Neural cell (in vitro differentiated cells): ENCODE results near the gene EPHA2. TPM values are rescaled to one million over a fixed set of nuclear protein-coding genes. Genes with fewer than 3 reads are reported as not detected.
A peak's percentile ranks its signal among the peaks of the same experiment; 100 is the strongest.

Experiments used
- H2AFZ ChIP-seq: fragments of 200-600, 300-800 bp; sonication (generic), shearing (Covaris generic); 2 replicates; pipeline ENCODE4 v1.6.0; 2014; ENCODE audit warnings: low read depth, mild to moderate bottlenecking, antibody characterized with exemption, low read length, moderate library complexity
- H3F3A ChIP-seq: fragments of 200-600 bp; shearing (Covaris generic); 2 replicates; pipeline ENCODE4 v1.6.1; 2016; ENCODE audit warnings: mild to moderate bottlenecking, moderate library complexity, mixed read lengths, antibody characterized with exemption, low read length; ENCODE audit not compliant: insufficient read depth, poor library complexity, severe bottlenecking
- H3K27ac ChIP-seq: fragments of 200-600, 300-800 bp; sonication (generic), shearing (Covaris generic); 2 replicates; pipeline ENCODE4 v1.5.1; 2014; ENCODE audit warnings: mild to moderate bottlenecking, low read length, moderate library complexity
- H3K27me3 ChIP-seq: fragments of 300-800, 200-600 bp; sonication (generic), shearing (Covaris generic); 2 replicates; pipeline ENCODE4 v1.6.0; 2014; ENCODE audit warnings: mild to moderate bottlenecking, low read depth, low read length, moderate library complexity; ENCODE audit not compliant: insufficient read depth
- H3K36me3 ChIP-seq: fragments of 300-800, 200-600 bp; sonication (generic), shearing (Covaris generic); 2 replicates; pipeline ENCODE4 v1.5.1; 2014; ENCODE audit warnings: mild to moderate bottlenecking, antibody characterized with exemption, low read length, moderate library complexity; ENCODE audit not compliant: insufficient read depth
- H3K4me2 ChIP-seq: fragments of 300-800, 200-600 bp; sonication (generic), shearing (Covaris generic); 2 replicates; pipeline ENCODE4 v1.6.0; 2014; ENCODE audit warnings: mild to moderate bottlenecking, low read length
- H3K4me3 ChIP-seq: fragments of 300-800, 200-600 bp; sonication (generic), shearing (Covaris generic); 2 replicates; pipeline ENCODE4 v1.5.1; 2014; ENCODE audit warnings: mild to moderate bottlenecking, low read length, moderate library complexity
- H3K79me2 ChIP-seq: fragments of 200-600 bp; shearing (Covaris generic); replicated peaks from 2 replicates; pipeline ENCODE4 v1.6.0; 2014; ENCODE audit warnings: mild to moderate bottlenecking, low read length, moderate library complexity; ENCODE audit not compliant: insufficient read depth
- H3K9ac ChIP-seq: fragments of 300-800, 200-600 bp; sonication (generic), shearing (Covaris generic); 2 replicates; pipeline ENCODE4 v1.6.1; 2016; ENCODE audit warnings: mild to moderate bottlenecking, low read length, mixed read lengths
- H3K9me2 ChIP-seq: fragments of 200-600 bp; shearing (Covaris generic); 2 replicates; pipeline ENCODE4 v1.6.1; 2016; ENCODE audit warnings: mild to moderate bottlenecking, low read length, mixed read lengths; ENCODE audit not compliant: insufficient read depth
- H3K9me3 ChIP-seq: fragments of 200-600, 300-800 bp; sonication (generic), shearing (Covaris generic); 2 replicates; pipeline ENCODE4 v1.6.1; 2016; ENCODE audit warnings: mild to moderate bottlenecking, mixed run types, low read length, moderate library complexity, mixed read lengths
- H4K20me1 ChIP-seq: fragments of 200-600 bp; shearing (Covaris generic); 2 replicates; pipeline ENCODE4 v1.6.1; 2016; ENCODE audit warnings: mild to moderate bottlenecking, mixed run types; ENCODE audit not compliant: insufficient read depth
- EP300 ChIP-seq: fragments of 450-650 bp; conservative IDR thresholded peaks from 2 replicates; pipeline ENCODE4 v1.6.1; 2014; ENCODE audit warnings: antibody characterized with exemption, mild to moderate bottlenecking, moderate library complexity; ENCODE audit not compliant: poor library complexity, severe bottlenecking
- EZH2 ChIP-seq: fragments of 200-600, 300-800 bp; shearing (Covaris generic), sonication (generic); IDR thresholded peaks from 2 replicates; pipeline ENCODE4 v1.6.1; 2014; ENCODE audit warnings: antibody characterized with exemption, low read length, borderline replicate concordance, mild to moderate bottlenecking; ENCODE audit not compliant: insufficient read depth, poor library complexity, severe bottlenecking
- MXI1 ChIP-seq: fragments of 450-650 bp; conservative IDR thresholded peaks from 2 replicates; pipeline ENCODE4 v1.6.1; 2014; ENCODE audit warnings: antibody characterized with exemption, mild to moderate bottlenecking; ENCODE audit not compliant: poor library complexity, severe bottlenecking
- POLR2AphosphoS5 ChIP-seq: IDR thresholded peaks from 2 replicates; pipeline ENCODE4 v1.6.1; 2012
- RAD21 ChIP-seq: fragments of 450-650 bp; conservative IDR thresholded peaks from 2 replicates; pipeline ENCODE4 v1.6.1; 2014; ENCODE audit warnings: antibody characterized with exemption, mild to moderate bottlenecking, moderate library complexity
- REST ChIP-seq: IDR thresholded peaks from 2 replicates; pipeline ENCODE4 v1.6.1; 2012; ENCODE audit warnings: borderline replicate concordance
- SMC3 ChIP-seq: fragments of 450-650 bp; conservative IDR thresholded peaks from 2 replicates; pipeline ENCODE4 v1.6.1; 2014; ENCODE audit warnings: antibody characterized with exemption, mild to moderate bottlenecking, moderate library complexity; ENCODE audit not compliant: poor library complexity
- TAF1 ChIP-seq: IDR thresholded peaks from 2 replicates; pipeline ENCODE4 v1.6.1; 2012; ENCODE audit warnings: low read depth
- polyA plus RNA-seq: library from polyadenylated mRNA; depleted of rRNA; stranded (reverse); fragments of >200 nt; gene quantifications from 2 replicates; pipeline ENCODE4 v1.2.3, GENCODE V29; 2014
- TF ChIP-seq, protein P1 (sequence below): fragments of 450-650 bp; IDR thresholded peaks from 2 replicates; pipeline ENCODE4 v1.5.1; 2014; ENCODE audit warnings: antibody characterized with exemption, mild to moderate bottlenecking, moderate library complexity; ENCODE audit not compliant: poor library complexity, severe bottlenecking

EPHA2 gene
- polyA plus RNA-seq, 1 donor from 2014 or later, result 0.63 TPM

DNA sequence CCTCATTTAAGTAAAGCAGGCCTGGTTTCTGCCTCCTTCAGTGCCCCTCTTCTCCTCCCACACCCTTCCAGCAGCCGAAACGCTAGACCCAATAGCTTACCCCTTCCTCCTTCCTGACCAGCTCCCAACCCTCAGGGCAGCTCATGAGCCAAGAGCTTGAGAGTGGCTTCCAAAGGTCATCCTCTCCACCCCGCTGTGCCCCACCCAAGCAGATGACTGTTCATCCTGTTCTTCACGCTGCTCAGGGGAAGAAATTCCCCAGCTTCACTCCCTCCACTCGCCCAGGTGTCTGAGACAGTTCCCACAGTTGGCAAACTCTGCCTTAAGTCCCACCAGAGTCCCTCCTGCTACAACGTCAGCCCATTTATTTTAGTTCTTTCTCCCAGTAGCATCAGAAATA lies 33.1 kb upstream of the EPHA2 start:
- no peaks in the 10 kb centered on the region for H3K27me3 ChIP-seq
- H2AFZ ChIP-seq, result no peak overlapping the region
- H3K4me3 ChIP-seq, result no peak overlapping the region
- no peak overlapping the region for H3K4me2 ChIP-seq
- TF ChIP-seq TAF1 (no peak), POLR2AphosphoS5 (no peak), MXI1 (no peak), REST (no peak), SMC3 (no peak), EZH2 (no peak), RAD21 (no peak), EP300 (no peak)
- TF ChIP-seq, protein P1, sequence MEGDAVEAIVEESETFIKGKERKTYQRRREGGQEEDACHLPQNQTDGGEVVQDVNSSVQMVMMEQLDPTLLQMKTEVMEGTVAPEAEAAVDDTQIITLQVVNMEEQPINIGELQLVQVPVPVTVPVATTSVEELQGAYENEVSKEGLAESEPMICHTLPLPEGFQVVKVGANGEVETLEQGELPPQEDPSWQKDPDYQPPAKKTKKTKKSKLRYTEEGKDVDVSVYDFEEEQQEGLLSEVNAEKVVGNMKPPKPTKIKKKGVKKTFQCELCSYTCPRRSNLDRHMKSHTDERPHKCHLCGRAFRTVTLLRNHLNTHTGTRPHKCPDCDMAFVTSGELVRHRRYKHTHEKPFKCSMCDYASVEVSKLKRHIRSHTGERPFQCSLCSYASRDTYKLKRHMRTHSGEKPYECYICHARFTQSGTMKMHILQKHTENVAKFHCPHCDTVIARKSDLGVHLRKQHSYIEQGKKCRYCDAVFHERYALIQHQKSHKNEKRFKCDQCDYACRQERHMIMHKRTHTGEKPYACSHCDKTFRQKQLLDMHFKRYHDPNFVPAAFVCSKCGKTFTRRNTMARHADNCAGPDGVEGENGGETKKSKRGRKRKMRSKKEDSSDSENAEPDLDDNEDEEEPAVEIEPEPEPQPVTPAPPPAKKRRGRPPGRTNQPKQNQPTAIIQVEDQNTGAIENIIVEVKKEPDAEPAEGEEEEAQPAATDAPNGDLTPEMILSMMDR, result no peak
- no peaks in the 10 kb centered on the region for H3K9me2 ChIP-seq
- no peaks in the 10 kb centered on the region for H3K79me2 ChIP-seq
- H3K9me3 ChIP-seq, result no peaks in the 10 kb centered on the region
- H3K9ac ChIP-seq, result no peak overlapping the region
- H4K20me1 ChIP-seq, result no peaks in the 10 kb centered on the region
- no peak overlapping the region for H3K27ac ChIP-seq
- no peaks in the 10 kb centered on the region for H3K36me3 ChIP-seq
- H3F3A ChIP-seq, result no peaks in the 10 kb centered on the region

DNA sequence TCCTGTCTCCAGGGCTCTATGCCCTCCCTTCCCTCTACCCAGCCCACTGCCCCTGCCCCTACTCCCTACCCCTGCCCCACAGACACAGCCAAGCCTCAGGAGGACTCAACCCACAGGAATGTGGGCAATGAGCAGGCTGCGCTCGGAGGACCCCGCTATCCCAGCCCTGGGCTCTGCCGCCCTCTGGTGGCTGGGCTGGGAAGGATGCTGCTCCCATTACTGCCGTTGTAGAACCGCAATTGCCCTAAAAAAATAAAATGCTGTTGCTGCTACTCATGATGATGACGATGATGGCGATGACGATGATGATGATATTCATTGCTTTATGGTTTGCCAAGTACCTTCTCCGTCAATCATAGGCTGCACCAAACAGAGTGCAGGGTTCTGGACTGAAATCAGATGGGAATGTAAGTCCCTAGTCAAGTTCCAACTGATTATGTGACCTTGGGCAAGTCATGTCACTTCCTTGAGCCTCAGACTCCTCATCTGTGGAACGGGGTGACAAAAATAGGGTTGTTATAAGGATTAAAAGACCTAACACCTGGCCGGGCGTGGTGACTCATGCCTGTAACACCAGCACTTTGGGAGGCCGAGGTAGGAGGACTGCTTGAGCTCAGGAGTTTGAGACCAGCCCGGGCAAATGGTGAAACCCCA lies 32.0 kb upstream of the EPHA2 start:
- TF ChIP-seq SMC3 (peak; percentile 82), EZH2 (no peak), TAF1 (no peak), RAD21 (peak; percentile 78), REST (no peak)
- TF ChIP-seq, protein P1, result peak; percentile 73
- H3K4me2 ChIP-seq, result no peak overlapping the region

More for the DNA sequence above, 32.0 kb upstream of the EPHA2 start:
- Histone ChIP-seq H3K36me3 (no peaks in the 10 kb centered on the region), H3K9me3 (no peaks in the 10 kb centered on the region), H3K27ac (no peak overlapping the region), H2AFZ (no peak overlapping the region), H3K4me3 (no peak overlapping the region), H3F3A (no peaks in the 10 kb centered on the region), H4K20me1 (no peaks in the 10 kb centered on the region), H3K9me2 (no peaks in the 10 kb centered on the region), H3K27me3 (no peaks in the 10 kb centered on the region), H3K9ac (no peak overlapping the region), H3K79me2 (no peaks in the 10 kb centered on the region)
